ENCODE measurements around the gene CLTC.

The CLTC gene

DNA sequence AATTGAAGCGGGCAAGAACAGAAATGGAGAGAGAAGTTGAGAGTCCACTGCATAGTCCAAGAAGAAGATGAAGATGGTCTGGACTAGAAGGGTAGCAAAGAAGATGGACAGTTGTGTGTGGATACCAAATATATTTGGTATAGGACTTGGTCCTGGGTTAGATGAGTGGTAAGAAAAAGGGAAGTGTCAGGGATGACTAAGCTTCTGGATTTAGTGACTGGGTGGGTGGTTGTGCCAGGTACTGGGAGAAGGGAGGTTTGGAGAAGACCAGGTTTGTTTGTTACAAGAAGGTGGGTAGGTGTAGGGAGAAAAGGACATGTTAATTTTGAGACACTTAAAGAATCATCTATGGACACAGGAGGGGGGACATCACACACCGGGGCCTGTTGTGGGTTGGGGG lies 93.2 kb downstream of the CLTC start:
- TF ChIP-seq, protein P1, sequence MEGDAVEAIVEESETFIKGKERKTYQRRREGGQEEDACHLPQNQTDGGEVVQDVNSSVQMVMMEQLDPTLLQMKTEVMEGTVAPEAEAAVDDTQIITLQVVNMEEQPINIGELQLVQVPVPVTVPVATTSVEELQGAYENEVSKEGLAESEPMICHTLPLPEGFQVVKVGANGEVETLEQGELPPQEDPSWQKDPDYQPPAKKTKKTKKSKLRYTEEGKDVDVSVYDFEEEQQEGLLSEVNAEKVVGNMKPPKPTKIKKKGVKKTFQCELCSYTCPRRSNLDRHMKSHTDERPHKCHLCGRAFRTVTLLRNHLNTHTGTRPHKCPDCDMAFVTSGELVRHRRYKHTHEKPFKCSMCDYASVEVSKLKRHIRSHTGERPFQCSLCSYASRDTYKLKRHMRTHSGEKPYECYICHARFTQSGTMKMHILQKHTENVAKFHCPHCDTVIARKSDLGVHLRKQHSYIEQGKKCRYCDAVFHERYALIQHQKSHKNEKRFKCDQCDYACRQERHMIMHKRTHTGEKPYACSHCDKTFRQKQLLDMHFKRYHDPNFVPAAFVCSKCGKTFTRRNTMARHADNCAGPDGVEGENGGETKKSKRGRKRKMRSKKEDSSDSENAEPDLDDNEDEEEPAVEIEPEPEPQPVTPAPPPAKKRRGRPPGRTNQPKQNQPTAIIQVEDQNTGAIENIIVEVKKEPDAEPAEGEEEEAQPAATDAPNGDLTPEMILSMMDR (IDR thresholded peaks at IDR 0.05; ENCODE audit: control insufficient read depth, insufficient read depth, low read depth, low read length, missing control alignments) = no peak

DNA sequence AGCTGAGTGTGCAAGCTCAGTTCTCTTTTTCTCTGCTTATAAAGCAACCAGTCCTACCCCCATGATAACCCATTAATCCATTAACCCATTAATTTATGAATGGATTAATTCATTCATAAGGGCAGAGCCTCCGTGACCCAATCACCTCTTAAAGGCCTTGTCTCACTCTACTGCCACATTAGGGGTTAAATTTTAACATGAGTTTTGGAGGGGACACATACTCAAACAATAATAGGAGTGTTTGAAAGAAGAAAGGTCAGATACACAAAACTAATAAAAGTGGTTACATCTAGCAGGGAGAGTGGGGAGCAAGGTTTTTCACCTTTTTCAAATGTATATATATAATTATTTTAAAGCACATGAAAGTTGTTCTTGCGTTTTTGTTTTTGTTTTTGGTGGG lies 94.6 kb downstream of the CLTC start:
- TF ChIP-seq, protein P1 (IDR thresholded peaks at IDR 0.05; ENCODE audit: control insufficient read depth, insufficient read depth, low read depth, low read length, missing control alignments) = no peak
- DNase-seq (ENCODE audit: low read depth) = no peak
- no peak overlapping the region for H3K4me3 ChIP-seq (ENCODE audit: control insufficient read depth, low read depth, low read length)

More for the DNA sequence above, 93.2 kb downstream of the CLTC start:
- H3K4me3 ChIP-seq (ENCODE audit: control insufficient read depth, low read depth, low read length) = no peak overlapping the region
- no peak for DNase-seq (ENCODE audit: low read depth)

DNA sequence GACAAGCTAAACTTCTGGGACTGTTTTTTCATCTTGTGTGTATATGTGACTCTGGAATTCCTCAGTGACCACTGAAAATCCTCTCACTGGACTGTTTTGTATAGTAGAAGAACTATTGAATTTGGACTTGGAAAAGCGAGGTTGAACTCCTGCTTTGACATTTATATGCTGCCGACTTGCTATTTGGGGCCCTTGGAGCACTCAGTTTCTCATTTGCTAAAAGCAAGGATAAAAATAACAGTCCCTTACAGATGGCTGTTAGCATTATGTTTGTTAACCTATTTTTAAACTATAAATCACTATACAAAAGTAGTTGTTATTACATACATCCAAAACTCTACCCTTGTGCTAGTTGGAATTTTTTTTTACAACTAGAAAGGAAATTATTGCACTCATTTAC lies 96.7 kb downstream of the CLTC start:
- TF ChIP-seq, protein P1 (IDR thresholded peaks at IDR 0.05; ENCODE audit: control insufficient read depth, insufficient read depth, low read depth, low read length, missing control alignments) = no peak
- H3K4me3 ChIP-seq (ENCODE audit: control insufficient read depth, low read depth, low read length) = no peak overlapping the region
- no peak for DNase-seq (ENCODE audit: low read depth)

DNA sequence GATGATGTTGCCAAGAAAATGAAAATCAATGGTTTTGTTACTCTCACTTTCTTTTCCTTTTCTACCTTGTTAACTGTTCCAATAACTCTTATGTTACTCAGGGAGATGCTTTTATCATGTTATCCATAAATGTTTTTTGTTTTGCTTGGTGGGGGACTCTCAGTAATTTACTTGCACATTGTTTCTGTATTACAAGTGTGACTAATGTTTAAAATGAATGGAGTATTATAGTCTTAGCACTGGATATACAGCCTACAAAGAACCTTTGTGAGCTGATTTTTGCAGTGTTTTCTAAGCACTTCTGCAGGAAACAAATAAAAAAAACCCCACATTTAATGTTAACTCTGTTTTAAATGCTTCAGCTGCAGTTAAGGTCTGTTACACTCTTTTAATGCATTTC lies 99.8 kb downstream of the CLTC start:
- DNase-seq (ENCODE audit: low read depth) = no peak
- no peak overlapping the region for H3K4me3 ChIP-seq (ENCODE audit: control insufficient read depth, low read depth, low read length)
- TF ChIP-seq, protein P1 (IDR thresholded peaks at IDR 0.05; ENCODE audit: control insufficient read depth, insufficient read depth, low read depth, low read length, missing control alignments) = no peak

DNA sequence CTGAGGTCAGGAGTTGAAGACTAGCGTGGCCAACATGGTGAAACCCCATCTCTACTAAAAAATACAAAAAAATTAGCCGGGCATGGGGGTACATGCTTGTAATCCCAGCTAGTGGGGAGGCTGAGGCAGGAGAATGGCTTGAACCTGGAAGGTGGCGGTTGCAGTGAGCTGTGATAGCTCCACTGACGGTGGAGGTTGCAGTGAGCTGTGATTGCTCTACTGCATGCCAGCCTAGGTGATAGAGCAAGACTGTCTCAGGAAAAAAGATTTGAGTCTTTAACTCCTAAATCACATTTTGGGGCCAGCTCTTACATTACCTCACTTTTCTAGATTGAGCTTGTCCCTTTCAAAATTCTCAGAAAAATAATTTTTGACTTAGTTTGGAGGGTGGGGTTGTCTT lies 102.9 kb downstream of the CLTC start:
- TF ChIP-seq, protein P1 (IDR thresholded peaks at IDR 0.05; ENCODE audit: control insufficient read depth, insufficient read depth, low read depth, low read length, missing control alignments) = no peak

DNA sequence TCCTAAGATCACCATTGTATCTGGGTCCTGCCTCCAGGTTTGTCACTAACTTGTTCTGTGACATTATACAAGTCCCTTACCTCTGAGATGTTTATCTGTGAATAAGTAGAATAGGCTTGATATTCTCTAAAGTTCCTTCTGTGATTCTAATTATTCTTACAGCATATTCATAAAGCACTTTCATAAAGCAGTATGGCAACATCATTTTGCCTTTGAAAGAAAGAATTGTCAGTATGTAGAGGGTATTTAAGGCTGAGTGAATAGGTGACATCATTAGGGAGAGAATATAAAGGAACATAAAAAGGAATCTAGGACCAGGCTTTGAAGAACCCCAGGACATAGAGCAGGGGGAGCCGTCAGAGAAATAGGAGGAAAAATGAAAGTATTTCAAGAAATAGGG lies 103.3 kb downstream of the CLTC start:
- DNase-seq (ENCODE audit: low read depth) = no peak
- H3K4me3 ChIP-seq (ENCODE audit: control insufficient read depth, low read depth, low read length) = no peak overlapping the region
- TF ChIP-seq, protein P1 (IDR thresholded peaks at IDR 0.05; ENCODE audit: control insufficient read depth, insufficient read depth, low read depth, low read length, missing control alignments) = no peak

More for the DNA sequence above, 102.9 kb downstream of the CLTC start:
- no peak overlapping the region for H3K4me3 ChIP-seq (ENCODE audit: control insufficient read depth, low read depth, low read length)
- no peak for DNase-seq (ENCODE audit: low read depth)

DNA sequence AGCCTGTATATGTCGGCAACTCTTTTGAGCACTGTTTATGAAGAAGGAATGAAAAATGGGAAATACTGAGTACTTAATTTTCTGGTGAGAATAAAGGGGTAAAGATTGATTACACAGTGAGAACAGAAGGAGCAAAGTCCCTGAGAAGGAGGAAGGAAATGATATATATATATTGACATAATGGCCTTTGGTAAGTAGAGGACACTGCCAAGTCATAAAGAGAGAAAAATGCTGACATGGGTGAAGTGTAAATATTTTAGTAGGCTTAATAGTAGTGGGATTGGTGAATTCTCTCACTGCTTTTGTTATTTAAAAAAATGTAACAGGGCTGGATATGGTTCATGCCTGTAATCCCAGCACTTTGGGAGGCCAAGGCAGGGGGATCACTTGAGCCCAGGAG lies 103.9 kb downstream of the CLTC start:
- DNase-seq (ENCODE audit: low read depth) = no peak
- no peak overlapping the region for H3K4me3 ChIP-seq (ENCODE audit: control insufficient read depth, low read depth, low read length)
- TF ChIP-seq, protein P1 (IDR thresholded peaks at IDR 0.05; ENCODE audit: control insufficient read depth, insufficient read depth, low read depth, low read length, missing control alignments) = no peak
